IMR-90 (cell line): ENCODE results near the gene FERD3L. TPM values are rescaled to one million over a fixed set of nuclear protein-coding genes. Genes with fewer than 3 reads are reported as not detected.

ENCODE experiments used
- ATAC-seq: fragments of 200-7000 bp; cut with Tn5 transposase; 2 replicates; pipeline ENCODE4 v1.9.1; 2020; ENCODE audit warnings: low read depth, mild to moderate bottlenecking, moderate library complexity
- BruUV-seq: library from RNA; stranded (reverse); fragments of 400-500 nt; replicated peaks from 2 replicates; lab custom pipeline; 2021; lab: Mats Ljungman, UMichigan
- CTCF ChIA-PET: fragments of 300-600 bp; formaldehyde crosslinking; extraction: SDS; loops from one replicate; lab custom pipeline; 2021; ENCODE audit warnings: antibody characterized with exemption; lab: Yijun Ruan, JAX
- POLR2A ChIA-PET: fragments of 300-600 bp; sonication (Branson Sonifier 250); formaldehyde crosslinking; loops from one replicate; lab custom pipeline; 2022; ENCODE audit warnings: antibody characterized with exemption; ENCODE audit not compliant: unreplicated experiment; lab: Charles Lee
- DNase-seq: peaks from one replicate; pipeline ENCODE4 v3.0.0; 2013
- H2AFZ ChIP-seq: replicated peaks from 2 replicates; pipeline ENCODE3; 2013; ENCODE audit warnings: low read length, mild to moderate bottlenecking; ENCODE audit not compliant: poor library complexity
- H2AK5ac ChIP-seq: 2 replicates; pipeline ENCODE4 v1.6.1; 2013; ENCODE audit warnings: low read depth, low read length, inconsistent platforms
- H2AK9ac ChIP-seq: replicated peaks from 2 replicates; pipeline ENCODE3; 2013; ENCODE audit warnings: mild to moderate bottlenecking, low read depth, low read length, moderate library complexity; ENCODE audit not compliant: poor library complexity
- H2BK120ac ChIP-seq: 2 replicates; pipeline ENCODE4 v1.6.1; 2013; ENCODE audit warnings: low read depth, low read length, inconsistent platforms
- H2BK15ac ChIP-seq: 3 replicates; pipeline ENCODE4 v1.6.1; 2013; ENCODE audit warnings: low read depth, low read length, inconsistent platforms
- H2BK20ac ChIP-seq: 2 replicates; pipeline ENCODE4 v1.6.1; 2013; ENCODE audit warnings: low read depth, mild to moderate bottlenecking, inconsistent platforms, low read length, moderate library complexity
- H2BK5ac ChIP-seq: 2 replicates; pipeline ENCODE4 v1.6.1; 2013; ENCODE audit warnings: mild to moderate bottlenecking, low read depth, low read length, inconsistent platforms; ENCODE audit not compliant: poor library complexity, severe bottlenecking
- H3K14ac ChIP-seq: replicated peaks from 2 replicates; pipeline ENCODE4 v1.6.1; 2013; ENCODE audit warnings: low read depth, low read length, inconsistent platforms
- H3K18ac ChIP-seq: 2 replicates; pipeline ENCODE4 v1.6.1; 2013; ENCODE audit warnings: low read depth, low read length, control low read depth
- H3K23ac ChIP-seq: 2 replicates; pipeline ENCODE4 v1.6.1; 2013; ENCODE audit warnings: low read depth, low read length, inconsistent platforms
- H3K27ac ChIP-seq: 2 replicates; pipeline ENCODE4 v1.5.1; 2013; ENCODE audit warnings: mild to moderate bottlenecking, control low read depth, low read length; ENCODE audit not compliant: insufficient read depth
- H3K27me3 ChIP-seq: 2 replicates; pipeline ENCODE4 v1.6.1; 2013; ENCODE audit warnings: low read length; ENCODE audit not compliant: control insufficient read depth, insufficient read depth
- H3K36me3 ChIP-seq: 2 replicates; pipeline ENCODE4 v1.6.1; 2013; ENCODE audit warnings: low read length, mixed read lengths; ENCODE audit not compliant: control insufficient read depth, insufficient read depth
- H3K4ac ChIP-seq: 2 replicates; pipeline ENCODE4 v1.6.1; 2013; ENCODE audit warnings: low read depth, low read length, inconsistent platforms
- H3K4me1 ChIP-seq: 2 replicates; pipeline ENCODE4 v1.6.1; 2013; ENCODE audit warnings: low read length, mixed read lengths; ENCODE audit not compliant: control insufficient read depth, insufficient read depth
- H3K4me2 ChIP-seq: 2 replicates; pipeline ENCODE4 v1.6.1; 2013; ENCODE audit warnings: low read depth, mild to moderate bottlenecking, control low read depth, low read length, moderate library complexity
- H3K4me3 ChIP-seq: 2 replicates; pipeline ENCODE4 v1.5.1; 2013; ENCODE audit warnings: low read depth, mild to moderate bottlenecking, control low read depth, low read length, moderate library complexity; ENCODE audit not compliant: insufficient read depth
- H3K56ac ChIP-seq: 2 replicates; pipeline ENCODE4 v1.6.1; 2013; ENCODE audit warnings: low read length, inconsistent platforms; ENCODE audit not compliant: insufficient read depth; ENCODE audit errors: extremely low read depth
- H3K79me1 ChIP-seq, 2 experiments: 2 replicates each; pipeline ENCODE4 v1.6.1; 2013; ENCODE audit warnings: low read length in 2 of 2, inconsistent platforms in 1 of 2, low read depth in 1 of 2
- H3K9ac ChIP-seq: 2 replicates; pipeline ENCODE4 v1.6.1; 2013; ENCODE audit warnings: low read depth, low read length, control low read depth
- H3K9me1 ChIP-seq: 2 replicates; pipeline ENCODE4 v1.6.1; 2013; ENCODE audit warnings: low read length, inconsistent platforms; ENCODE audit not compliant: insufficient read depth
- H3K9me3 ChIP-seq: 2 replicates; pipeline ENCODE4 v1.6.1; 2013; ENCODE audit warnings: low read length; ENCODE audit not compliant: control insufficient read depth, insufficient read depth
- H4K20me1 ChIP-seq: 2 replicates; pipeline ENCODE4 v1.6.1; 2013; ENCODE audit warnings: low read length, inconsistent platforms; ENCODE audit not compliant: insufficient read depth
- H4K5ac ChIP-seq: 2 replicates; pipeline ENCODE4 v1.6.1; 2013; ENCODE audit warnings: mild to moderate bottlenecking, low read depth, low read length, control low read depth
- H4K8ac ChIP-seq, 2 experiments: 2 replicates each; pipeline ENCODE4 v1.6.1; 2013; ENCODE audit warnings: low read depth in 2 of 2, low read length in 2 of 2, control low read depth in 1 of 2, inconsistent platforms in 1 of 2
- H4K91ac ChIP-seq: 2 replicates; pipeline ENCODE4 v1.6.1; 2013; ENCODE audit warnings: low read depth, low read length, inconsistent platforms; ENCODE audit not compliant: insufficient read depth
- CHD1 ChIP-seq: IDR thresholded peaks from 2 replicates; pipeline ENCODE4 v1.6.1; 2012; ENCODE audit warnings: low read depth, low read length, improper control_type of control experiment
- CTCF ChIP-seq: conservative IDR thresholded peaks from 2 replicates; pipeline ENCODE4 v1.5.1; 2012; ENCODE audit warnings: mild to moderate bottlenecking, low read depth, low read length, improper control_type of control experiment
- ELK1 ChIP-seq: fragments of 150-350 bp; IDR thresholded peaks from 2 replicates; pipeline ENCODE4 v1.6.1; 2016; ENCODE audit warnings: low read depth, mild to moderate bottlenecking, low read length, moderate library complexity, borderline replicate concordance
- FOS ChIP-seq: fragments of 150-350 bp; IDR thresholded peaks from 2 replicates; pipeline ENCODE4 v1.6.1; 2016; ENCODE audit warnings: low read depth, low read length
- MAZ ChIP-seq: IDR thresholded peaks from 2 replicates; pipeline ENCODE4 v1.6.1; 2012; ENCODE audit warnings: low read depth, mild to moderate bottlenecking, low read length, improper control_type of control experiment, moderate library complexity, borderline replicate concordance
- NFE2L2 ChIP-seq: fragments of 150-350 bp; IDR thresholded peaks from 2 replicates; pipeline ENCODE4 v1.6.1; 2016; ENCODE audit warnings: low read depth, mild to moderate bottlenecking, low read length
- POLR2A ChIP-seq: IDR thresholded peaks from 2 replicates; pipeline ENCODE4 v1.6.1; 2012; ENCODE audit warnings: mild to moderate bottlenecking, low read depth, low read length
- RAD21 ChIP-seq: IDR thresholded peaks from 2 replicates; pipeline ENCODE4 v1.6.1; 2012; ENCODE audit warnings: low read length, improper control_type of control experiment
- SMC3 ChIP-seq: fragments of 150-350 bp; IDR thresholded peaks from 2 replicates; pipeline ENCODE4 v1.6.1; 2016; ENCODE audit warnings: low read depth, mild to moderate bottlenecking, antibody characterized with exemption, low read length, moderate library complexity
- USF2 ChIP-seq: fragments of 150-350 bp; IDR thresholded peaks from 2 replicates; pipeline ENCODE4 v1.6.1; 2017; ENCODE audit warnings: mild to moderate bottlenecking, antibody characterized with exemption, low read length, low read depth
- WGBS, 2 experiments: methylation state at CpG; one replicate each; pipeline versions ENCODE4 v1.1.5 to v1.1.7; 2013; ENCODE audit warnings: missing lambda C conversion rate in 2 of 2; ENCODE audit not compliant: insufficient read length in 1 of 2; ENCODE audit errors: extremely low coverage in 2 of 2; 5-methylcytosine and 5-hydroxymethylcytosine counted together
- dilution Hi-C: fragments of 300-500 bp; cut with HindIII; formaldehyde crosslinking; loops from one replicate; pipeline ENCODE4 v1.14.3; 2018; ENCODE audit warnings: low sequenced_read_pairs; ENCODE audit not compliant: unreplicated experiment
- in situ Hi-C: fragments of 300-500 bp; cut with MboI; formaldehyde crosslinking; loops from 3 replicates; pipeline ENCODE4 v1.14.3; 2019; ENCODE audit warnings: low sequenced_read_pairs, inconsistent platforms, mixed read lengths
- intact Hi-C: fragments of 100-400 bp; cut with micrococcal nuclease; formaldehyde crosslinking; loops from 2 replicates; pipeline ENCODE4 v1.10.0; 2022
- polyA plus RNA-seq, 3 experiments: library from polyadenylated mRNA; depleted of rRNA; stranded (reverse); fragments of >200 nt; gene quantifications; 2 replicates each; pipeline ENCODE4 v1.2.3, GENCODE V29; 2012; ENCODE audit warnings: low replicate concordance in 1 of 3
- total RNA-seq: library from RNA; depleted of rRNA; stranded (reverse); fragments of >200 nt; gene quantifications from 2 replicates; pipeline ENCODE4 v1.2.3, GENCODE V29; 2012

Gene FERD3L
- total and polyA plus RNA-seq, 2 of the 4 experiments (the other 2 are of a cell fraction), result not detected

GRCh38 chr7:19112274-19113001 lies 32.8 kb downstream of the FERD3L start (continued):
- no peak for TF ChIP-seq POLR2A
- TF ChIP-seq FOS, result no peak

- Histone ChIP-seq H3K23ac (no peak overlapping the region), H3K4ac (no peak overlapping the region), H3K14ac (no peak overlapping the region), H3K36me3 (no peaks in the 10 kb centered on the region; the same call in 1 of the 2 replicates), H3K9me1 (0 out of 2 replicates have a peak, but pooled peaks cover 3% of the 10 kb centered on the region), H2AFZ (no peak overlapping the region), H3K56ac (no peak overlapping the region), H3K18ac (no peak overlapping the region), H3K27me3 (no peaks in the 10 kb centered on the region), H4K8ac (no peak overlapping the region), H3K9ac (no peak overlapping the region), H4K20me1 (peaks cover 3% of the 10 kb centered on the region; the same call in 1 of the 2 replicates), H3K4me2 (no peak overlapping the region), H3K27ac (no peak overlapping the region), H2AK9ac (no peak overlapping the region), H2BK15ac (no peak overlapping the region), H3K4me1 (peaks cover 7% of the 10 kb centered on the region), H2BK120ac (no peak overlapping the region), H4K5ac (no peak overlapping the region), H3K9me3 (no peaks in the 10 kb centered on the region), H2AK5ac (no peak overlapping the region), H2BK20ac (no peak overlapping the region), H3K4me3 (no peak overlapping the region), H4K91ac (no peak overlapping the region), H3K79me1 (peaks cover 11 to 41% of the 10 kb centered on the region in 2 experiments), H2BK5ac (no peak overlapping the region)
- ATAC-seq (no peak), DNase-seq (no peak)
- in situ Hi-C loops (loop anchor here (10.0 to 25.0 kb wide), 2 partner anchors 417 to 749 kb away; no protein-coding TSS in a partner anchor), intact Hi-C loops (loop anchor here (10.0 kb wide), 1 partner anchor 357 kb away; no protein-coding TSS in a partner anchor), dilution Hi-C loops (no loop called here)
- ChIA-PET CTCF (no interaction called here), POLR2A (no interaction called here)
- BruUV-seq, result no TSS peak
- no peak for TF ChIP-seq POLR2A
- TF ChIP-seq ELK1, result no peak
- TF ChIP-seq SMC3, result no peak
- no peak for TF ChIP-seq MAZ
- TF ChIP-seq NFE2L2, result no peak
- no peak for TF ChIP-seq USF2
- no peak for TF ChIP-seq CHD1
- no peak for TF ChIP-seq RAD21
- TF ChIP-seq CTCF, result no peak
- WGBS, 2 experiments, result 40% methylated on average over 1 of the region's 15 CpGs; no CpG with 5 or more reads in 1 of the 2 experiments
Observed at GRCh38 chr7:19111474-19112273, 33.5 kb downstream of the FERD3L start.
